ENCODE measurements around the gene SH3PXD2A. TPM values are rescaled to one million over a fixed set of nuclear protein-coding genes. Genes with fewer than 3 reads are reported as not detected.

Gene SH3PXD2A
- total RNA-seq (10 to 100 TPM; 10.6 to 57.7 (median 31.4) TPM), polyA plus RNA-seq (1 to 10 TPM; 3.0 to 5.9 (median 4.1) TPM)
- long read RNA-seq, donor 1, partial matches to known transcripts, result 3 of 35 reads
- long read RNA-seq, donor 1, other reads (novel, unspliced or antisense), result 32 of 35 reads
- long read RNA-seq, donor 2, partial matches to known transcripts, result 2 of 8 reads
- long read RNA-seq, donor 2, other reads (novel, unspliced or antisense), result 6 of 8 reads

GRCh38 chr10:103855424-103855823, at the start of gene SH3PXD2A:
Gene SH3PXD2A (minus strand): TSS chr10:103855576. CDS start chr10:103855266, 310 bp downstream.
- H3K4me1 ChIP-seq, result peaks cover 48% of the 10 kb centered on the region
- peak within 1 kb of the TSS; percentile 96 for H3K4me3 ChIP-seq
- TF ChIP-seq CTCF (IDR thresholded peaks at IDR 0.05), result no peak
- 1% methylated on average over 31 to 53 of the region's 54 CpGs; no CpG with 5 or more reads in 1 of the 3 donors for WGBS, 3 donors
- no peaks in the 10 kb centered on the region for H3K9me3 ChIP-seq
- intact Hi-C loops (cut with DNase I), result loop anchor here (10.0 kb wide), 2 partner anchors 251 to 261 kb away; no protein-coding TSS in a partner anchor
- peak; percentile 45 to 70 for DNase-seq
- no peaks in the 10 kb centered on the region for H3K36me3 ChIP-seq (ENCODE audit: insufficient read depth in 1 of 2, low read depth in 1 of 2)
- peak within 1 kb of the TSS; percentile 88 for H3K27ac ChIP-seq
- H3K27me3 ChIP-seq (ENCODE audit: insufficient read depth in 3 of 3, low read length in 2 of 3), result no peaks in the 10 kb centered on the region
- ATAC-seq, result peak; percentile 36 to 57 (median 44)

- WGBS, 3 donors, result 74 to 77% (median 77%) methylated on average over 5 of the region's 5 CpGs
- H3K36me3 ChIP-seq (ENCODE audit: insufficient read depth in 1 of 2, low read depth in 1 of 2), result peaks cover 11 to 76% of the 10 kb centered on the region in 2 donors
- no peaks in the 10 kb centered on the region for H3K9me3 ChIP-seq
- DNase-seq (no peak), ATAC-seq (no peak)
- no peaks in the 10 kb centered on the region for H3K27me3 ChIP-seq (ENCODE audit: insufficient read depth in 3 of 3, low read length in 2 of 3)
- H3K27ac ChIP-seq, result no peak overlapping the region
- no peak overlapping the region for H3K4me3 ChIP-seq
- no peak for TF ChIP-seq CTCF (IDR thresholded peaks at IDR 0.05)
- intact Hi-C loops (cut with DNase I), result no loop called here
- H3K4me1 ChIP-seq, result peaks cover 1% of the 10 kb centered on the region
These were observed 45.9 kb upstream of the SH3PXD2A start for GRCh38 chr10:103901299-103901698.

GRCh38 chr10:103899312-103899711, 43.9 kb upstream of the SH3PXD2A start:
- DNase-seq (no peak), ATAC-seq (no peak)
- Histone ChIP-seq H3K27me3 (ENCODE audit: insufficient read depth in 3 of 3, low read length in 2 of 3) (no peaks in the 10 kb centered on the region), H3K27ac (no peak overlapping the region), H3K9me3 (no peaks in the 10 kb centered on the region), H3K36me3 (ENCODE audit: insufficient read depth in 1 of 2, low read depth in 1 of 2) (peaks cover 9 to 68% of the 10 kb centered on the region in 2 donors), H3K4me1 (peaks cover 21% of the 10 kb centered on the region), H3K4me3 (no peak overlapping the region)
- intact Hi-C loops (cut with DNase I), result no loop called here
- no peak for TF ChIP-seq CTCF (IDR thresholded peaks at IDR 0.05)
- WGBS, 3 donors, result 83 to 90% (median 89%) methylated on average over 5 of the region's 5 CpGs

GRCh38 chr10:103897241-103897774, 41.9 kb upstream of the SH3PXD2A start:
- Histone ChIP-seq H3K4me3 (no peak overlapping the region), H3K27me3 (ENCODE audit: insufficient read depth in 3 of 3, low read length in 2 of 3) (no peaks in the 10 kb centered on the region), H3K36me3 (ENCODE audit: insufficient read depth in 1 of 2, low read depth in 1 of 2) (peaks cover 9 to 48% of the 10 kb centered on the region in 2 donors), H3K4me1 (peaks cover 28% of the 10 kb centered on the region), H3K9me3 (no peaks in the 10 kb centered on the region), H3K27ac (no peak overlapping the region)
- TF ChIP-seq CTCF (IDR thresholded peaks at IDR 0.05), result no peak
- peak in 1 of 4 donors; percentile 19 for ATAC-seq
- 76 to 83% (median 77%) methylated on average over 7 of the region's 7 CpGs for WGBS, 3 donors
- DNase-seq, result no peak
- intact Hi-C loops (cut with DNase I), result no loop called here
